HG03196 (cell line): Measurements from ENCODE around the gene NEUROD4.
"Not testable (repeated sequence)": the region's sequence is repeated elsewhere in the genome, so short reads cannot be mapped to it uniquely, and the experiment has no call there.

Experiments used
- ATAC-seq: cut with Tn5 transposase; IDR thresholded peaks from one replicate; pipeline ENCODE4 v1.9.1; 2021; ENCODE audit not compliant: unreplicated experiment

The NEUROD4 gene

GRCh38 chr12:55019784-55020183, at the start of gene NEUROD4:
TSS of gene NEUROD4 (plus strand) at chr12:55019974. CDS start at chr12:55026440, 6,466 bp downstream.
- ATAC-seq: no peak

GRCh38 chr12:54970741-54971140, 49.0 kb upstream of the NEUROD4 start:
- no peak for ATAC-seq

- ATAC-seq: no peak
Observed at GRCh38 chr12:54973556-54973955, 46.2 kb upstream of the NEUROD4 start.

GRCh38 chr12:54974279-54974678, 45.5 kb upstream of the NEUROD4 start:
- ATAC-seq: no peak

- ATAC-seq: no peak
Observed at GRCh38 chr12:54975272-54975671, 44.5 kb upstream of the NEUROD4 start.

- ATAC-seq: no peak
Observed at GRCh38 chr12:54975875-54976274, 43.9 kb upstream of the NEUROD4 start.

- ATAC-seq: no peak
Observed at GRCh38 chr12:54977155-54977554, 42.6 kb upstream of the NEUROD4 start.

GRCh38 chr12:54977857-54978256, 41.9 kb upstream of the NEUROD4 start:
- ATAC-seq: no peak

GRCh38 chr12:54980341-54980740, 39.4 kb upstream of the NEUROD4 start:
- ATAC-seq: no peak

GRCh38 chr12:54981796-54982195, 38.0 kb upstream of the NEUROD4 start:
- no peak for ATAC-seq

- no peak for ATAC-seq
Observed at GRCh38 chr12:54983536-54984101, 36.2 kb upstream of the NEUROD4 start.

GRCh38 chr12:54984658-54985376, 35.0 kb upstream of the NEUROD4 start, which contains the start of gene TESPA1:
TSS of gene TESPA1 (minus strand) at chr12:54984762. CDS start at chr12:54974562, 10,200 bp downstream.
- peak; percentile 96 for ATAC-seq

- not testable (repeated sequence) for ATAC-seq
Observed at GRCh38 chr12:54986773-54987172, 33.0 kb upstream of the NEUROD4 start.

GRCh38 chr12:54987611-54988231, 32.1 kb upstream of the NEUROD4 start:
- ATAC-seq: no peak

GRCh38 chr12:54988402-54989054, 31.2 kb upstream of the NEUROD4 start:
- no peak for ATAC-seq

GRCh38 chr12:54989829-54990228, 29.9 kb upstream of the NEUROD4 start:
- ATAC-seq: no peak

GRCh38 chr12:54991161-54991990, 28.4 kb upstream of the NEUROD4 start:
- peak; percentile 80 for ATAC-seq

GRCh38 chr12:54991991-54992375, 27.8 kb upstream of the NEUROD4 start:
- no peak for ATAC-seq

GRCh38 chr12:54993181-54993835, 26.5 kb upstream of the NEUROD4 start:
- no peak for ATAC-seq

- ATAC-seq: no peak
Observed at GRCh38 chr12:54996205-54996604, 23.6 kb upstream of the NEUROD4 start.
